H1 (cell line): ENCODE measurements around the gene KCTD11. TPM values are rescaled to one million over a fixed set of nuclear protein-coding genes. Genes with fewer than 3 reads are reported as not detected.
A peak's percentile ranks its signal among the peaks of the same experiment; 100 is the strongest.

Source experiments
- CTCF ChIA-PET: fragments of 300-600 bp; sonication (Branson Sonifier 250); formaldehyde crosslinking; loops from one replicate; lab custom pipeline; 2021; ENCODE audit not compliant: partially characterized antibody; lab: Charles Lee
- POLR2A ChIA-PET: fragments of 300-600 bp; sonication (Branson Sonifier 250); formaldehyde crosslinking; loops from one replicate; lab custom pipeline; 2021; ENCODE audit warnings: inconsistent platforms; ENCODE audit not compliant: partially characterized antibody; lab: Charles Lee
- DNase-seq, 2 experiments: peaks; one replicate each; pipeline versions ENCODE4 v3.0.0 to v3.0.0-alpha.2; 2010 to 2022; ENCODE audit warnings: low spot score in 2 of 2, low read depth in 1 of 2, mixed read lengths in 1 of 2
- FAIRE-seq: peaks from 2 replicates; lab custom pipeline; 2011; peaks lifted over from hg19 to GRCh38; lab: Jason Lieb, UNC
- H2AFZ ChIP-seq: 2 replicates; pipeline ENCODE4 v1.8.1; 2012; ENCODE audit warnings: low read length, inconsistent platforms
- H2AK5ac ChIP-seq: 2 replicates; pipeline ENCODE4 v1.6.1; 2013; ENCODE audit warnings: low read depth, low read length
- H2BK120ac ChIP-seq: replicated peaks from 2 replicates; pipeline ENCODE3; 2013; ENCODE audit warnings: low read depth, low read length, inconsistent platforms
- H2BK12ac ChIP-seq: 2 replicates; pipeline ENCODE4 v1.6.1; 2013; ENCODE audit warnings: low read depth, low read length
- H2BK15ac ChIP-seq: 2 replicates; pipeline ENCODE4 v1.6.1; 2013; ENCODE audit warnings: low read length
- H2BK20ac ChIP-seq: 2 replicates; pipeline ENCODE4 v1.6.1; 2013; ENCODE audit warnings: low read length
- H2BK5ac ChIP-seq: 2 replicates; pipeline ENCODE4 v1.6.1; 2013; ENCODE audit warnings: low read depth, low read length
- H3K14ac ChIP-seq: 2 replicates; pipeline ENCODE4 v1.6.1; 2013; ENCODE audit warnings: inconsistent platforms; ENCODE audit not compliant: insufficient read length
- H3K18ac ChIP-seq: 2 replicates; pipeline ENCODE4 v1.6.1; 2013; ENCODE audit warnings: low read length; ENCODE audit errors: extremely low read depth
- H3K23ac ChIP-seq: 2 replicates; pipeline ENCODE4 v1.6.1; 2013; ENCODE audit warnings: inconsistent platforms; ENCODE audit not compliant: insufficient read length
- H3K23me2 ChIP-seq: 2 replicates; pipeline ENCODE4 v1.6.1; 2013; ENCODE audit warnings: low read depth, low read length
- H3K27ac ChIP-seq: 2 replicates; pipeline ENCODE4 v1.6.1; 2011; ENCODE audit warnings: low read depth, low read length, inconsistent platforms
- H3K27me3 ChIP-seq, 4 experiments: replicated peaks in 1 of 4; 1 replicate in 1 of 4; 2 replicates in 3 of 4; pipeline versions ENCODE4 v1.6.1 to v1.8.1; 2011 to 2013; ENCODE audit warnings: low read length in 3 of 4, mild to moderate bottlenecking in 3 of 4, inconsistent platforms in 2 of 4, mixed read lengths in 2 of 4, moderate library complexity in 1 of 4; ENCODE audit not compliant: control insufficient read depth in 3 of 4, insufficient read depth in 3 of 4; ENCODE audit errors: extremely low read depth in 1 of 4
- H3K36me3 ChIP-seq, 4 experiments: 2 replicates each; pipeline versions ENCODE4 v1.6.1 to v1.8.1; 2011 to 2013; ENCODE audit warnings: mild to moderate bottlenecking in 4 of 4, low read length in 3 of 4, moderate library complexity in 2 of 4, control low read depth in 1 of 4, inconsistent platforms in 1 of 4; ENCODE audit not compliant: insufficient read depth in 4 of 4, control insufficient read depth in 2 of 4
- H3K4ac ChIP-seq: replicated peaks from 2 replicates; pipeline ENCODE3; 2013; ENCODE audit warnings: low read length, low read depth, mixed read lengths, inconsistent platforms; ENCODE audit not compliant: insufficient read length
- H3K4me1 ChIP-seq, 4 experiments: replicated peaks in 1 of 4; 1 replicate in 1 of 4; 2 replicates in 3 of 4; pipeline versions ENCODE4 v1.6.1 to v1.8.1; 2011 to 2013; ENCODE audit warnings: low read length in 3 of 4, inconsistent platforms in 2 of 4, mixed read lengths in 1 of 4; ENCODE audit not compliant: insufficient read depth in 4 of 4, control insufficient read depth in 3 of 4
- H3K4me2 ChIP-seq, 2 experiments: 2 replicates each; pipeline versions ENCODE4 v1.6.1 to v1.8.1; 2011 to 2013; ENCODE audit warnings: low read depth in 2 of 2, low read length in 2 of 2, control low read depth in 1 of 2, inconsistent platforms in 1 of 2, mild to moderate bottlenecking in 1 of 2; ENCODE audit not compliant: insufficient read depth in 1 of 2
- H3K4me3 ChIP-seq, 4 experiments: fragments of 200-600, 300-600 bp in 1 of 4; sonication (generic), shearing (Covaris generic), sonication (Bioruptor Twin) in 1 of 4; 2 replicates each; pipeline versions ENCODE4 v1.5.1 to v1.8.1; 2011 to 2016; ENCODE audit warnings: low read length in 4 of 4, low read depth in 3 of 4, control low read depth in 2 of 4, inconsistent platforms in 2 of 4, mild to moderate bottlenecking in 2 of 4, mixed read lengths in 1 of 4, moderate library complexity in 1 of 4; ENCODE audit not compliant: insufficient read depth in 2 of 4; ENCODE audit errors: extremely low read depth in 1 of 4
- H3K56ac ChIP-seq: replicated peaks from 2 replicates; pipeline ENCODE3; 2013; ENCODE audit warnings: low read depth, mild to moderate bottlenecking, mixed read lengths, low read length, inconsistent platforms; ENCODE audit not compliant: insufficient read length
- H3K79me1 ChIP-seq: 2 replicates; pipeline ENCODE4 v1.6.1; 2013; ENCODE audit warnings: low read depth, low read length, control low read depth
- H3K79me2 ChIP-seq, 2 experiments: 2 replicates each; pipeline versions ENCODE4 v1.6.1 to v1.8.1; 2012 to 2013; ENCODE audit warnings: low read length in 2 of 2, mild to moderate bottlenecking in 2 of 2, inconsistent platforms in 1 of 2; ENCODE audit not compliant: insufficient read depth in 2 of 2, control insufficient read depth in 1 of 2
- H3K9ac ChIP-seq, 4 experiments: replicated peaks in 1 of 4; 1 replicate in 1 of 4; 2 replicates in 3 of 4; pipeline versions ENCODE4 v1.6.1 to v1.8.1; 2011 to 2013; ENCODE audit warnings: low read depth in 3 of 4, low read length in 3 of 4, control low read depth in 2 of 4, mild to moderate bottlenecking in 2 of 4, moderate library complexity in 2 of 4, inconsistent platforms in 1 of 4; ENCODE audit errors: extremely low read depth in 1 of 4
- H3K9me3 ChIP-seq, 2 experiments: 2 replicates each; pipeline versions ENCODE4 v1.6.1 to v1.8.1; 2012 to 2013; ENCODE audit warnings: mild to moderate bottlenecking in 2 of 2, moderate library complexity in 2 of 2, control low read depth in 1 of 2, inconsistent platforms in 1 of 2, low read depth in 1 of 2, low read length in 1 of 2, mixed read lengths in 1 of 2; ENCODE audit not compliant: insufficient read depth in 2 of 2
- H4K20me1 ChIP-seq, 2 experiments: replicated peaks in 1 of 2; 2 replicates each; pipeline versions ENCODE3 to v1.8.1; 2011 to 2013; ENCODE audit warnings: inconsistent platforms in 2 of 2, low read length in 2 of 2, mild to moderate bottlenecking in 1 of 2; ENCODE audit not compliant: insufficient read depth in 2 of 2, control insufficient read depth in 1 of 2
- H4K5ac ChIP-seq: 2 replicates; pipeline ENCODE4 v1.6.1; 2013; ENCODE audit warnings: low read length, low read depth, mixed read lengths, inconsistent platforms; ENCODE audit not compliant: insufficient read length
- H4K8ac ChIP-seq: 2 replicates; pipeline ENCODE4 v1.8.0; 2013; ENCODE audit warnings: mild to moderate bottlenecking, moderate library complexity, low read length, inconsistent platforms; ENCODE audit not compliant: insufficient read depth; ENCODE audit errors: extremely low read depth
- H4K91ac ChIP-seq: replicated peaks from 2 replicates; pipeline ENCODE3; 2013; ENCODE audit warnings: low read length, mixed read lengths, inconsistent platforms; ENCODE audit not compliant: insufficient read length
- ATF2 ChIP-seq: IDR thresholded peaks from 2 replicates; pipeline ENCODE4 v1.6.1; 2012; ENCODE audit warnings: low read length, inconsistent platforms
- CEBPB ChIP-seq: IDR thresholded peaks from 2 replicates; pipeline ENCODE4 v1.6.1; 2012; ENCODE audit warnings: low read depth, low read length
- EP300 ChIP-seq, 2 experiments: IDR thresholded peaks; 1 replicate in 1 of 2; 2 replicates in 1 of 2; pipeline ENCODE4 v1.6.1; 2011 to 2012; ENCODE audit warnings: low read depth in 2 of 2, low read length in 2 of 2, mild to moderate bottlenecking in 2 of 2, borderline replicate concordance in 1 of 2, inconsistent platforms in 1 of 2, moderate library complexity in 1 of 2
- JUND ChIP-seq: IDR thresholded peaks from 2 replicates; pipeline ENCODE4 v1.6.1; 2011; ENCODE audit warnings: mild to moderate bottlenecking, improper control_type of control experiment, low read length
- RBBP5 ChIP-seq: IDR thresholded peaks from 2 replicates; pipeline ENCODE4 v1.7.1; 2012; ENCODE audit warnings: low read depth, mild to moderate bottlenecking, inconsistent platforms, low read length, moderate library complexity, borderline replicate concordance
- SIX5 ChIP-seq: IDR thresholded peaks from 2 replicates; pipeline ENCODE4 v1.6.1; 2011; ENCODE audit warnings: mild to moderate bottlenecking, low read depth, low read length
- TAF7 ChIP-seq: optimal IDR thresholded peaks from 2 replicates; pipeline ENCODE3; 2011; ENCODE audit warnings: low read depth, mild to moderate bottlenecking, inconsistent platforms, low read length, moderate library complexity, borderline replicate concordance
- WGBS, 2 experiments: shearing (Covaris generic) in 1 of 2; methylation state at CpG; one replicate each; pipeline versions ENCODE4 v1.1.6 to v1.1.7; 2013 to 2015; ENCODE audit warnings: low lambda C conversion rate in 2 of 2, mixed read lengths in 2 of 2, inconsistent platforms in 1 of 2, low coverage in 1 of 2, missing lambda C conversion rate in 1 of 2; ENCODE audit not compliant: insufficient replicate concordance in 2 of 2, insufficient coverage in 1 of 2, insufficient read length in 1 of 2; ENCODE audit errors: extremely low coverage in 1 of 2, missing lambda C conversion rate in 1 of 2; 5-methylcytosine and 5-hydroxymethylcytosine counted together
- polyA plus RNA-seq, 7 experiments: library from polyadenylated mRNA; depleted of rRNA in 3 of 7; stranded (reverse) in 5 of 7; unstranded in 2 of 7; fragments of >200 nt in 5 of 7; fragments of 200-250 nt in 2 of 7; gene quantifications; 1 replicate in 5 of 7; 2 replicates in 1 of 7; 4 replicates in 1 of 7; pipeline versions ENCODE4 v1.2.1 to v1.2.3, GENCODE V29; 2011 to 2013; ENCODE audit warnings: missing spikeins in 2 of 7, mixed read lengths in 2 of 7
- total RNA-seq: library from RNA; stranded (reverse); fragmentation: NEBNext Ultra II Directional; extraction: Animal tissue kit (Norgen Biotek cat#: 25700); gene quantifications from 2 replicates; pipeline ENCODE4 v1.2.1, GENCODE V29; 2021

Gene KCTD11
- total and polyA plus RNA-seq, 2 of the 8 experiments (the other 6 are each of a cell fraction or from before 2014, with no cell fraction given): 8.6 to 9.2 TPM

GRCh38 chr17:7403977-7404736 lies 52.2 kb downstream of the KCTD11 start, which contains the start of gene TMEM256:
Gene TMEM256 (minus strand): TSS chr17:7404097. CDS start chr17:7404084, 13 bp downstream.
- Histone ChIP-seq H3K36me3 (peaks cover 0 to 10% (median 4%) of the 10 kb centered on the region in 4 experiments; a peak in 5 of 8 replicates), H2BK15ac (no peak within 1 kb of the TSS), H3K4ac (peak within 1 kb of the TSS; percentile 5), H2BK120ac (no peak within 1 kb of the TSS), H3K4me2 (peak within 1 kb of the TSS; percentile 90 to 97), H2AFZ (no peak within 1 kb of the TSS), H2AK5ac (peak within 1 kb of the TSS; percentile 75; the same call in 1 of the 2 replicates), H3K14ac (peak within 1 kb of the TSS; percentile 21), H3K56ac (peak within 1 kb of the TSS; percentile 91), H4K20me1 (peaks cover 0 to 8% of the 10 kb centered on the region in 2 experiments), H3K23ac (no peak within 1 kb of the TSS), H2BK12ac (no peak within 1 kb of the TSS), H4K5ac (peak within 1 kb of the TSS; percentile 79), H2BK20ac (no peak within 1 kb of the TSS), H4K91ac (no peak within 1 kb of the TSS), H3K27ac (peak within 1 kb of the TSS; percentile 81; the same call in 1 of the 2 replicates), H2BK5ac (peak within 1 kb of the TSS; percentile 76), H3K79me2 (peaks cover 0 to 8% of the 10 kb centered on the region in 2 experiments; a peak in 1 of 4 replicates), H3K27me3 (no peaks in the 10 kb centered on the region; a peak in 1 of 7 replicates), H3K9me3 (no peaks in the 10 kb centered on the region), H3K4me1 (peaks cover 0 to 15% (median 11%) of the 10 kb centered on the region in 4 experiments; a peak in 5 of 7 replicates), H3K4me3 (peak within 1 kb of the TSS; percentile 72 to 94 (median 81)), H4K8ac (no peak within 1 kb of the TSS; the same call in 1 of the 2 replicates), H3K79me1 (peaks cover 5% of the 10 kb centered on the region), H3K23me2 (peaks cover 15% of the 10 kb centered on the region; the same call in 1 of the 2 replicates), H3K18ac (peak within 1 kb of the TSS; percentile 96), H3K9ac (peak within 1 kb of the TSS; percentile 34 to 61 (median 47))
- FAIRE-seq (peak; percentile 95), DNase-seq (peak; percentile 96 to 99)
- ChIA-PET POLR2A (interaction anchor here (0.7 to 8.2 kb wide), 25 partner anchors 10 to 190 kb away, joined by 3 to 66 read pairs (median 4); partner anchors contain the start of genes ACAP1, CHRNB1, FGF11 and KCTD11), CTCF (interaction anchor here (0.8 to 3.5 kb wide), 10 partner anchors 9 to 157 kb away, joined by 3 to 26 read pairs (median 5); partner anchors contain the start of genes TMEM102, TMEM95 and TNK1)
- 2% methylated on average over 40 of the region's 49 CpGs; no CpG with 5 or more reads in 1 of the 2 experiments for WGBS, 2 experiments
- no peak for TF ChIP-seq RBBP5
- no peak for TF ChIP-seq EP300 (IDR thresholded peaks at IDR 0.05; ENCODE audit: borderline replicate concordance in 1 of 2, low read depth in 2 of 2, low read length in 2 of 2)
- TF ChIP-seq TAF7: peak; percentile 53
- TF ChIP-seq ATF2: no peak
- TF ChIP-seq JUND: no peak; the same call in 1 of the 2 replicates
- no peak for TF ChIP-seq CEBPB
- TF ChIP-seq SIX5: no peak
